Right renal pelvis (tissue), 4 donors: ENCODE results near the gene NR2E3. TPM values are rescaled to one million over a fixed set of nuclear protein-coding genes. Genes with fewer than 3 reads are reported as not detected.

Experiments used
- DNase-seq, 4 donors: peaks; one replicate each; pipeline ENCODE4 v3.0.0-alpha.2; 2013; ENCODE audit warnings: low read depth in 4 of 4, low spot score in 3 of 4, missing footprints in 1 of 4
- polyA plus RNA-seq, 4 donors: library from polyadenylated mRNA; unstranded; fragments of 120-200 nt; gene quantifications; one replicate each; pipeline ENCODE4 v1.2.1, GENCODE V29; 2013; ENCODE audit not compliant: insufficient read length in 4 of 4

Gene NR2E3
- polyA plus RNA-seq, 4 donors, result 0.39 to 0.70 (median 0.52) TPM

GRCh38 chr15:71789616-71790015 lies 20.7 kb upstream of the NR2E3 start:
- no peak for DNase-seq

GRCh38 chr15:71790081-71790480 lies 20.3 kb upstream of the NR2E3 start:
- DNase-seq, result no peak

- no peak for DNase-seq
These were observed 18.4 kb upstream of the NR2E3 start for GRCh38 chr15:71791975-71792374.

- no peak for DNase-seq
These were observed 17.8 kb upstream of the NR2E3 start for GRCh38 chr15:71792521-71792920.

GRCh38 chr15:71798641-71799040 lies 11.7 kb upstream of the NR2E3 start:
- DNase-seq, result no peak

GRCh38 chr15:71800190-71800589 lies 10.2 kb upstream of the NR2E3 start:
- DNase-seq, result no peak

GRCh38 chr15:71800835-71801745 lies 9.3 kb upstream of the NR2E3 start:
- DNase-seq, result peak; percentile 70 to 73 (median 70)

GRCh38 chr15:71801935-71802655 lies 8.3 kb upstream of the NR2E3 start:
- no peak for DNase-seq

- DNase-seq, result no peak
These were observed 7.6 kb upstream of the NR2E3 start for GRCh38 chr15:71802770-71803169.

- DNase-seq, result no peak
These were observed 6.1 kb upstream of the NR2E3 start for GRCh38 chr15:71804226-71804625.

- no peak for DNase-seq
These were observed 5.5 kb upstream of the NR2E3 start for GRCh38 chr15:71804695-71805470.

- DNase-seq, result no peak
These were observed 3.9 kb upstream of the NR2E3 start for GRCh38 chr15:71806452-71806931.

- DNase-seq, result no peak
These were observed 3.2 kb upstream of the NR2E3 start for GRCh38 chr15:71807125-71807629.

GRCh38 chr15:71807691-71808091 lies 2.7 kb upstream of the NR2E3 start:
- DNase-seq, result no peak

GRCh38 chr15:71808311-71809020 lies 1.9 kb upstream of the NR2E3 start:
- no peak for DNase-seq

- no peak for DNase-seq
These were observed 1.0 kb upstream of the NR2E3 start for GRCh38 chr15:71809346-71809745.

- no peak for DNase-seq
These were observed 832 bp downstream of the NR2E3 start for GRCh38 chr15:71811036-71811736.

GRCh38 chr15:71811752-71812735 lies 1.7 kb downstream of the NR2E3 start:
- DNase-seq, result no peak
